ENCODE measurements around the gene CAPN11. TPM values are rescaled to one million over a fixed set of nuclear protein-coding genes. Genes with fewer than 3 reads are reported as not detected.

The CAPN11 gene
- total and polyA plus RNA-seq, 7 experiments from 2014 or later, result 0.66 TPM; not detected in 6

DNA sequence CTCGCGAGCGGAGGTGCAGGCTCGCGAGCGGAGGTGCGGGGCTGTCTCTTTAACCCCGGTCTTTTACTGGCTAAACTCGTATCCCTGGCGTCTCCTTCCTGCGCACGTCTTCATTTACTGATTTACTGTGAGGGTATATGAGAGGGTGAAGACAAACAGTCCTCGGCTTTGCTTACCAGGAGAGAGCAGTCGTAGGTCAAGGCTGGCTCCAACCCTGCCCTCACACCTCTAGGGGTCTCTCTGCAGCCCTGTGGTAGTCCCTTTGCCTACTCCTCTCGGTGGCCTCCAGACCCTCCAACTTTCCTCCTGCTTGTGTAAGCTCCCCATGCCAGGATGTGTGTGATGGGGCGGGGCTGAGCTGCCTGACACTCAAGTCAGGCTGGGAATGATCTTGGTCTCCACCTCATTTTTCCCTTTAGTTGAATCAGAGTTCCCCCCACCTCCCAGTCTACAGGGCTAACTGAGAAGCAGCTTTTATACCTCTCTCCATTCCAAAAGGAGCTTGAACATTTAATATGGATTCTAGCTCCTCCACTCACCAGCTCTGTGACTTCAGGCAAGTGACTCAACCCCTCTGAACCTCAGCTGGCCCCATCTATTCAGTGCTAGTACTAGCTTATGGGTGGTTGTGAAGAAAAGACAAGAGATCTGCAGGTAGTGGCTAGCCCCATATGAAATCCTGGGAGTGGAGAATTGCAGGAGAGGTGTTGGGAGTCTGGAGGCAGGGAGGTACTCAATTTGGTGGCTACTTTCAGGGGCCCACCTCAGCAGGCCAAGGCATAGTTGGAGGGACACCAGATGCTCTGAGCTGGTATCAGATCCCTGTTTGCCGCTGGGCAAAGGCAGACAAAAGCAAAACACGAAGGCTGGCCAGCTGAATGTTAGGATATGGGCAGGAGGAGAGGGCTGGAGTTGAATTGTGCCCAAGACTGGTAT, 65.7 kb downstream of the CAPN11 start:
- H3K4me3 ChIP-seq (ENCODE audit: low read length), result peak overlapping the region; percentile 63
- peak overlapping the region in 4 of 9 donors; percentile 6 to 65 (median 56) for H3K27ac Mint-ChIP-seq
- intact Hi-C loops (cut with micrococcal nuclease), result loop anchor here in 1 of 2 donors (1.0 to 5.0 kb wide), 2 partner anchors 22 to 52 kb away; no protein-coding TSS in a partner anchor
- ChIA-PET CTCF (interaction anchor here (1.0 to 2.9 kb wide), 9 partner anchors 11 to 111 kb away, joined by 3 to 15 read pairs (median 3); partner anchors contain the start of gene HSP90AB1), POLR2A (interaction anchor here (0.5 to 4.7 kb wide), 8 partner anchors 11 to 1087 kb away, joined by 4 to 51 read pairs (median 6); partner anchors contain the start of genes HSP90AB1 and NFKBIE)
- H3K27me3 Mint-ChIP-seq, result peaks cover 0 to 3% (median 0%) of the 10 kb centered on the region in 5 donors
- DNase-seq (peak in 1 of 9 donors; percentile 37), ATAC-seq (no peak)
- no peaks in the 10 kb centered on the region for H3K36me3 Mint-ChIP-seq
- no peaks in the 10 kb centered on the region for H3K9me3 ChIP-seq (ENCODE audit: control insufficient read depth in 2 of 3, low read length in 3 of 3)
- no peaks in the 10 kb centered on the region for H3K36me3 ChIP-seq (ENCODE audit: control insufficient read depth in 2 of 3, insufficient read depth in 3 of 3, low read length in 3 of 3)
- peak overlapping the region; percentile 45 for H3K27ac ChIP-seq (ENCODE audit: low read depth, low read length)
- no peaks in the 10 kb centered on the region for H3K27me3 ChIP-seq (ENCODE audit: control insufficient read depth in 2 of 2, insufficient read depth in 2 of 2, low read length in 2 of 2)
- H3K4me1 ChIP-seq (ENCODE audit: control insufficient read depth in 2 of 2, insufficient read depth in 2 of 2, low read length in 2 of 2), result peaks cover 15 to 16% of the 10 kb centered on the region in 2 donors
- H3K4me3 Mint-ChIP-seq, result peak overlapping the region; percentile 75 to 93 (median 84)
- peaks cover 6 to 42% (median 22%) of the 10 kb centered on the region in 7 donors for H3K4me1 Mint-ChIP-seq
- peaks cover 0 to 1% (median 0%) of the 10 kb centered on the region in 11 donors for H3K9me3 Mint-ChIP-seq

- H3K27ac ChIP-seq (ENCODE audit: low read depth, low read length), result no peak overlapping the region
- H3K36me3 Mint-ChIP-seq, result no peaks in the 10 kb centered on the region
- H3K27me3 Mint-ChIP-seq, result peaks cover 0 to 3% (median 0%) of the 10 kb centered on the region in 5 donors
- peak overlapping the region in 7 of 10 donors; percentile 61 to 93 (median 84) for H3K4me3 Mint-ChIP-seq
- no peak overlapping the region for H3K27ac Mint-ChIP-seq
- DNase-seq, result no peak
- POLR2A ChIA-PET, result interaction anchor here (0.6 to 4.7 kb wide), 5 partner anchors 11 to 95 kb away, joined by 4 to 51 read pairs (median 5); partner anchors contain the start of gene HSP90AB1
- CTCF ChIA-PET, result interaction anchor here (1.1 to 2.9 kb wide), 4 partner anchors 13 to 52 kb away, joined by 3 to 15 read pairs (median 6); no protein-coding TSS in a partner anchor
- no peak overlapping the region for H3K4me3 ChIP-seq (ENCODE audit: low read length)
- H3K27me3 ChIP-seq (ENCODE audit: control insufficient read depth in 2 of 2, insufficient read depth in 2 of 2, low read length in 2 of 2), result no peaks in the 10 kb centered on the region
- no peaks in the 10 kb centered on the region for H3K9me3 ChIP-seq (ENCODE audit: control insufficient read depth in 2 of 3, low read length in 3 of 3)
- no peak for ATAC-seq
- peaks cover 0 to 1% (median 0%) of the 10 kb centered on the region in 11 donors for H3K9me3 Mint-ChIP-seq
- no peaks in the 10 kb centered on the region for H3K36me3 ChIP-seq (ENCODE audit: control insufficient read depth in 2 of 3, insufficient read depth in 3 of 3, low read length in 3 of 3)
- peaks cover 15 to 16% of the 10 kb centered on the region in 2 donors for H3K4me1 ChIP-seq (ENCODE audit: control insufficient read depth in 2 of 2, insufficient read depth in 2 of 2, low read length in 2 of 2)
- intact Hi-C loops (cut with micrococcal nuclease), result loop anchor here in 1 of 2 donors (1.0 to 5.0 kb wide), 2 partner anchors 21 to 53 kb away; no protein-coding TSS in a partner anchor
- peaks cover 6 to 38% (median 20%) of the 10 kb centered on the region in 7 donors for H3K4me1 Mint-ChIP-seq
Observed at GRCh38 chr6:44224965-44225305, 66.3 kb downstream of the CAPN11 start.

DNA sequence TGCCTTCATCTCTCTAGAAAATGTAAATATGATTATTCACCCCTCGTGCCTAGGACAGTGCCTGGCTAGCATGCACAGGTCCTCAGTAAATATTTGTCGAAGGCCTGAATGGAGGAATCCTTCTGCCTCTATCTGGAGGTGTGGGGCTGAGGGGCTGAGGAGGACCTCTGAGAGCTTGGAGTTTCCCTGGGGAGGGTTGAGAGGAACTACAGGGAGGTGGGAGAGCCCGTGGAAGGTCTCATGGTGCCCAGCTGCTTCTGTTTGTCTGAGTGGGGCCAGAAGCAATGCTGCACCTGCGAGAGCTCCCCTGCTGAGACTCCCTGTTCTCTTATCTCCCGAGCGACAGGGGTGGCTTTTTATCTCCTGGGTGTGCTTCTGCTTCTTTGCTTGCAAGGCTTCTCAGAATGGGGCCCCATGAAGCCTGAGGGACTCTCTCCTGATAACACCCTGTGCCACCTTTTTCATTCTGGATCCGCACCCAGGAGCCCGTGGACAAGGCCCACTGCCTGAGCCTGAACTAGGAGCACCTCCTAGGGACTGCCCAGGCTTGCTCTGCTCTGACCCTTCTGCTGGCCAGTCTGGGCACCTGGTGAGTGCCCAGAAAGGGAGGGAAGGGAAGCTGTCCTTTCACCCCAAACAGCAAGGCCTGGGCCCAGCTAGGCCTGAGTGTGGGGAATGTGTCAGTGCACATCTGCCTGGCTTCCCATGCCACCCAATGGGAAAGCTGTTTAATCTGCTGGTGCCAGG, 67.1 kb downstream of the CAPN11 start:
- Mint-ChIP-seq H3K27me3 (peaks cover 0 to 3% (median 0%) of the 10 kb centered on the region in 5 donors), H3K4me3 (peak overlapping the region in 3 of 10 donors; percentile 5 to 29 (median 20)), H3K36me3 (no peaks in the 10 kb centered on the region), H3K4me1 (peaks cover 6 to 36% (median 18%) of the 10 kb centered on the region in 7 donors), H3K9me3 (peaks cover 0 to 1% (median 0%) of the 10 kb centered on the region in 11 donors), H3K27ac (no peak overlapping the region)
- H3K4me3 ChIP-seq (ENCODE audit: low read length), result no peak overlapping the region
- ChIA-PET CTCF (interaction anchor here (1.1 to 2.9 kb wide), 3 partner anchors 12 to 52 kb away, joined by 3 to 15 read pairs (median 6); no protein-coding TSS in a partner anchor), POLR2A (interaction anchor here (1.5 to 4.7 kb wide), 2 partner anchors 21 to 26 kb away, joined by 4 to 51 read pairs; partner anchors contain the start of gene HSP90AB1)
- intact Hi-C loops (cut with micrococcal nuclease), result no loop called here
- no peak for ATAC-seq
- no peak overlapping the region for H3K27ac ChIP-seq (ENCODE audit: low read depth, low read length)
- H3K27me3 ChIP-seq (ENCODE audit: control insufficient read depth in 2 of 2, insufficient read depth in 2 of 2, low read length in 2 of 2), result no peaks in the 10 kb centered on the region
- peak in 1 of 9 donors; percentile 3 for DNase-seq
- no peaks in the 10 kb centered on the region for H3K36me3 ChIP-seq (ENCODE audit: control insufficient read depth in 2 of 3, insufficient read depth in 3 of 3, low read length in 3 of 3)
- no peaks in the 10 kb centered on the region for H3K9me3 ChIP-seq (ENCODE audit: control insufficient read depth in 2 of 3, low read length in 3 of 3)
- peaks cover 15 to 16% of the 10 kb centered on the region in 2 donors for H3K4me1 ChIP-seq (ENCODE audit: control insufficient read depth in 2 of 2, insufficient read depth in 2 of 2, low read length in 2 of 2)

DNA sequence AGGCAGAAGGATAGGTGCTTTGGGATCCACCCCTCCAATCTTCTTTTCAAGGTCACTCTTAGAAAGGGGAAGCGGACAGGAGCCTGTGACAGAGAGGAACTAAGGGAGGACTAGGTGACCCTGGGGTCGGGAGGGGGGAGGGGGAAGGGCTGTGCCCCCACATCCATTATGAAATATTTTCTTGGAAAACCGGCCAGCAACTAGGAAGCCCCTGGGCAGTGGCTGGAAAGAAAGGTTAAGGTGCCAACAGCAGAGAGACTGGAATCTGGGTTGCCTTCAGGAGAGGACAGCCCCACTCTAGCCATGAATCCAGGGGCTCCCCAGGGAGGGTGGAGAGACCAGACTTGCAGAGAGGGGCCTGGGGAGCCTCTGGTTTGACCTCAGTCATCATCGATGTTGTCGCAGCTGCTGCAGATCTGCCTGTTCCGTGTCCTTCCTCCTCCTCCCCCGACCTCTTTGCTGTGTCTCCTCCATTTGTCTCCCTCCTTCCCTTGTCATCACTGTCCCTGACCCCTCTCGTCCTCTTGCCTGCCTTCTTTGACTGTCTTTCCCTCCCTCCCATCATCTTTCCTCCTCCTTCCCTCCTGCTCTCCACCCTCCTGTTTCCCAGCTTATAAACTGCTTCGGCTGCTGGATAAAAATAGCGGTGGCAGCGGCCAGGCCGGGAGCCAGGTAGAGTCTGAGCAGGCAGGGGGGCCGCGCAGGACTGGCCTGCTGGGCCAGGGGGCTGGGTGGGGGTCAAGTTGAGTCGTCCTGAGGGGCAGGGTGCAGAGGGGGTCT, 67.9 kb downstream of the CAPN11 start:
- no peaks in the 10 kb centered on the region for H3K36me3 Mint-ChIP-seq
- no peak overlapping the region for H3K27ac Mint-ChIP-seq
- H3K4me1 Mint-ChIP-seq, result peaks cover 6 to 31% (median 13%) of the 10 kb centered on the region in 7 donors
- Histone ChIP-seq H3K4me3 (ENCODE audit: low read length) (no peak overlapping the region), H3K9me3 (ENCODE audit: control insufficient read depth in 2 of 3, low read length in 3 of 3) (no peaks in the 10 kb centered on the region), H3K27me3 (ENCODE audit: control insufficient read depth in 2 of 2, insufficient read depth in 2 of 2, low read length in 2 of 2) (no peaks in the 10 kb centered on the region), H3K36me3 (ENCODE audit: control insufficient read depth in 2 of 3, insufficient read depth in 3 of 3, low read length in 3 of 3) (no peaks in the 10 kb centered on the region), H3K4me1 (ENCODE audit: control insufficient read depth in 2 of 2, insufficient read depth in 2 of 2, low read length in 2 of 2) (peaks cover 15% of the 10 kb centered on the region in 2 donors), H3K27ac (ENCODE audit: low read depth, low read length) (no peak overlapping the region)
- ChIA-PET CTCF (interaction anchor here (2.9 kb wide), 1 partner anchor 11 kb away, joined by 15 read pairs; no protein-coding TSS in a partner anchor), POLR2A (no interaction called here)
- DNase-seq (no peak), ATAC-seq (no peak)
- H3K27me3 Mint-ChIP-seq, result peaks cover 0 to 3% (median 0%) of the 10 kb centered on the region in 5 donors
- H3K9me3 Mint-ChIP-seq, result peaks cover 0 to 1% (median 0%) of the 10 kb centered on the region in 11 donors
- intact Hi-C loops (cut with micrococcal nuclease), result no loop called here
- no peak overlapping the region for H3K4me3 Mint-ChIP-seq

- H3K36me3 ChIP-seq (ENCODE audit: control insufficient read depth in 2 of 3, insufficient read depth in 3 of 3, low read length in 3 of 3), result no peaks in the 10 kb centered on the region
- CTCF ChIA-PET, result interaction anchor here (0.6 to 0.9 kb wide), 2 partner anchors 10 to 468 kb away, joined by 3 read pairs; no protein-coding TSS in a partner anchor
- H3K36me3 Mint-ChIP-seq, result no peaks in the 10 kb centered on the region
Observed at GRCh38 chr6:44227148-44227793, 68.7 kb downstream of the CAPN11 start.

More at GRCh38 chr6:44227148-44227793, 68.7 kb downstream of the CAPN11 start:
- Mint-ChIP-seq H3K9me3 (peaks cover 0 to 1% (median 0%) of the 10 kb centered on the region in 11 donors), H3K4me3 (no peak overlapping the region), H3K4me1 (peaks cover 6 to 25% (median 13%) of the 10 kb centered on the region in 7 donors), H3K27ac (no peak overlapping the region), H3K27me3 (peaks cover 0 to 3% (median 0%) of the 10 kb centered on the region in 5 donors)
- Histone ChIP-seq H3K4me3 (ENCODE audit: low read length) (no peak overlapping the region), H3K27ac (ENCODE audit: low read depth, low read length) (no peak overlapping the region), H3K4me1 (ENCODE audit: control insufficient read depth in 2 of 2, insufficient read depth in 2 of 2, low read length in 2 of 2) (peaks cover 12 to 15% of the 10 kb centered on the region in 2 donors), H3K9me3 (ENCODE audit: control insufficient read depth in 2 of 3, low read length in 3 of 3) (no peaks in the 10 kb centered on the region), H3K27me3 (ENCODE audit: control insufficient read depth in 2 of 2, insufficient read depth in 2 of 2, low read length in 2 of 2) (no peaks in the 10 kb centered on the region)
- POLR2A ChIA-PET, result interaction anchor here (1.2 kb wide), 1 partner anchor 9 kb away, joined by 3 read pairs; no protein-coding TSS in a partner anchor
- DNase-seq, result peak in 1 of 9 donors; percentile 6
- intact Hi-C loops (cut with micrococcal nuclease), result no loop called here
- no peak for ATAC-seq

Measured in naive thymus-derived CD4-positive, alpha-beta T cell (primary cell).